Endothelial cell of umbilical vein (primary cell): ENCODE data around the gene SLC25A21.

Experiments used
- EZH2 ChIP-seq: IDR thresholded peaks from 2 replicates; pipeline ENCODE4 v1.6.1; 2012; ENCODE audit warnings: borderline replicate concordance, low read depth, mild to moderate bottlenecking, moderate library complexity, low read length, inconsistent platforms; ENCODE audit not compliant: severe bottlenecking
- POLR2A ChIP-seq: IDR thresholded peaks from 2 replicates; pipeline ENCODE4 v1.6.1; 2012; ENCODE audit warnings: low read depth, mild to moderate bottlenecking, control low read depth, low read length

- TF ChIP-seq POLR2A, result no peak
- TF ChIP-seq EZH2, result no peak
These were observed 233.7 kb downstream of the SLC25A21 start for GRCh38 chr14:36938678-36939077.
